Adrenal gland (tissue), 19 donors: ENCODE results near the gene GJC3. TPM values are rescaled to one million over a fixed set of nuclear protein-coding genes. Genes with fewer than 3 reads are reported as not detected.

ENCODE experiments used
- DNase-seq, 7 donors: peaks; one replicate each; pipeline ENCODE4 v3.0.0-alpha.2; 2019 to 2020
- H3K27ac ChIP-seq, 5 donors: fragments of 200-600 bp; sonication (generic) in 4 of 5; 1 replicate in 3 of 5; 2 replicates in 2 of 5; pipeline versions ENCODE4 v1.5.1 to v1.8.0; 2016 to 2020; ENCODE audit warnings: mild to moderate bottlenecking in 1 of 5
- H3K27me3 ChIP-seq: fragments of 200-600 bp; 2 replicates; pipeline ENCODE4 v1.8.0; 2021
- H3K36me3 ChIP-seq, 2 donors: fragments of 200-600 bp; replicated peaks in 1 of 2; 1 replicate in 1 of 2; 2 replicates in 1 of 2; pipeline versions ENCODE4 v1.5.1 to v1.8.0; 2018 to 2022
- H3K4me1 ChIP-seq, 2 donors: fragments of 200-600 bp; replicated peaks in 1 of 2; 1 replicate in 1 of 2; 2 replicates in 1 of 2; pipeline versions ENCODE4 v1.5.1 to v1.8.0; 2018 to 2021
- H3K4me3 ChIP-seq, 4 donors: fragments of 200-600 bp; sonication (generic) in 3 of 4; one replicate each; pipeline ENCODE4 v1.5.1; 2016 to 2018
- H3K9me3 ChIP-seq, 3 donors: fragments of 200-600 bp; sonication (generic) in 1 of 3; replicated peaks in 1 of 3; 1 replicate in 2 of 3; 2 replicates in 1 of 3; pipeline versions ENCODE4 v1.5.1 to v1.8.0; 2016 to 2021
- POLR2A ChIP-seq, 2 donors: fragments of 450-650 bp; IDR thresholded peaks; one replicate each; pipeline ENCODE4 v1.6.1; 2017; ENCODE audit warnings: antibody characterized with exemption in 2 of 2, mild to moderate bottlenecking in 2 of 2, moderate library complexity in 1 of 2
- WGBS, 4 donors: extraction: QIAGEN DNeasy Blood & Tissue Kit in 2 of 4; methylation state at CpG; one replicate each; pipeline versions ENCODE4 v1.1.5 to v1.1.7; 2013 to 2017; 5-methylcytosine and 5-hydroxymethylcytosine counted together
- intact Hi-C, 2 donors: fragments of 100-400 bp; cut with DNase I; formaldehyde crosslinking; loops; one replicate each; pipeline versions ENCODE4 v1.14.1 to v1.15.0; 2022 to 2023
- long read RNA-seq, 10 donors: library from polyadenylated mRNA in 3 of 10; unstranded in 2 of 10; stranded (forward) in 1 of 10; transcript quantifications; one replicate each; pipeline ENCODE4 v2.0.0 and lab custom pipeline, GENCODE V29; 2021 to 2026
- polyA plus RNA-seq, 3 donors: library from polyadenylated mRNA; stranded (reverse); fragments of 200-250 nt in 2 of 3; fragments of 350-450 nt in 1 of 3; fragmentation: Illumina TruSeq in 1 of 3; extraction: RNeasy Lipid Tissue Mini Kit (QIAGEN cat#74804) in 1 of 3; gene quantifications; one replicate each; pipeline ENCODE4 v1.2.3, GENCODE V29; 2013 to 2014
- total RNA-seq, 9 donors: library from RNA; depleted of rRNA in 4 of 9; stranded (reverse); fragments of >200 nt in 4 of 9; fragments of 120-200 nt in 1 of 9; fragmentation: NEBNext Ultra II Directional in 1 of 9; extraction: Animal tissue kit (Norgen Biotek cat#: 25700) in 1 of 9; gene quantifications; one replicate each; pipeline versions ENCODE4 v1.1.0 to v1.2.4, GENCODE V29; 2013 to 2023
- TF ChIP-seq, protein P1 (sequence below), 6 experiments: fragments of 450-650 bp in 4 of 6; fragments of 200-600 bp in 2 of 6; sonication (generic) in 1 of 6; IDR thresholded peaks; 1 replicate in 5 of 6; 2 replicates in 1 of 6; pipeline versions ENCODE4 v1.5.1 to v1.8.0; 2016 to 2021; ENCODE audit warnings: antibody characterized with exemption in 6 of 6, mild to moderate bottlenecking in 2 of 6, moderate library complexity in 1 of 6
- donor health status: healthy with polysubstance abuse.
- donor health status: Bipolar disorder and iron deficiency.
- donor health status: DM: yes; HTN: yes; CAD: no.
- donor health status: DM: no; HTN: no; CAD: no.
- donor health status: DM: no; HTN: no; CAD: no.
- donor health status: DM: yes; HTN: yes; CAD: no.

Gene GJC3, protein sequence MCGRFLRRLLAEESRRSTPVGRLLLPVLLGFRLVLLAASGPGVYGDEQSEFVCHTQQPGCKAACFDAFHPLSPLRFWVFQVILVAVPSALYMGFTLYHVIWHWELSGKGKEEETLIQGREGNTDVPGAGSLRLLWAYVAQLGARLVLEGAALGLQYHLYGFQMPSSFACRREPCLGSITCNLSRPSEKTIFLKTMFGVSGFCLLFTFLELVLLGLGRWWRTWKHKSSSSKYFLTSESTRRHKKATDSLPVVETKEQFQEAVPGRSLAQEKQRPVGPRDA
- total RNA-seq (under 1 TPM in 1 of 9 donors, not detected in 8; 0.11 TPM), polyA plus RNA-seq (under 1 TPM; 0.27 to 0.40 (median 0.34) TPM)
- long read RNA-seq, donor 1, partial matches to known transcripts, result 0 of 1 reads
- long read RNA-seq, donor 1, other reads (novel, unspliced or antisense), result 0 of 1 reads
- long read RNA-seq, donor 2, result 0 reads
- long read RNA-seq, donor 3, result 0 reads
- long read RNA-seq, donor 4, result 0 reads
- long read RNA-seq, donor 5, partial matches to known transcripts, result 0 of 1 reads
- long read RNA-seq, donor 5, other reads (novel, unspliced or antisense), result 0 of 1 reads
- long read RNA-seq, donor 6, result 0 reads
- long read RNA-seq, donor 7, result 0 reads
- long read RNA-seq, donor 8, result 0 reads
- long read RNA-seq, donor 9, result 0 reads
- long read RNA-seq, donor 10, partial matches to known transcripts, result 0 of 1 reads
- long read RNA-seq, donor 10, other reads (novel, unspliced or antisense), result 0 of 1 reads

DNA sequence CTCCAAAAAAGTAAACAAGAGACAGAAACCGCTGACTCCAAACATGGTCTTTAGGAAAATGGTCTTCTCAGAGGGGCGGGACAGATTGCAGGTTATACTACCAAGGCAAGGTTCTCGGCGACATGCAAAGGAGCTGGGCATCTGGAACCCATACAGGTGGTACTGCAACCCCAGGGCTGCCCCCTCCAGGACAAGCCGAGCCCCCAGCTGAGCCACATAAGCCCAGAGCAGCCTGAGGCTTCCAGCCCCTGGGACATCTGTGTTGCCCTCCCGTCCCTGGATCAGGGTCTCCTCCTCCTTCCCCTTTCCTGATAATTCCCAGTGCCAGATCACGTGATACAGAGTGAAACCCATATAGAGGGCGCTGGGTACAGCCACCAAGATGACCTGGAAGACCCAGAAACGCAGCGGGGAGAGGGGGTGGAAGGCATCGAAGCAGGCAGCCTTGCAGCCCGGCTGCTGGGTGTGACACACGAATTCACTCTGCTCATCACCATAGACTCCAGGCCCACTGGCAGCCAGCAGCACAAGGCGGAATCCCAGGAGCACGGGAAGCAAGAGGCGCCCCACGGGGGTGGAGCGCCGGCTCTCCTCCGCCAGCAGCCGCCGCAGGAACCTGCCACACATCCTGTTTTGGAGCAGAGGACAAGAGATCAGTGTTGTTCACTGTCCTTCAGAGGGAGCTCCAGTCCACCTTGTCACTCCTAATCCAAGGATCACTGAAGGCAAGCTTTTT is at the start of gene GJC3:
Gene GJC3 (minus strand): TSS at position 627 of the 736 bp plus-strand sequence. CDS start 0 bp downstream, at position 627.
- DNase-seq, result peak; percentile 28 to 76 (median 40)
- Histone ChIP-seq H3K4me3 (peak within 1 kb of the TSS in 1 of 4 donors; percentile 46), H3K9me3 (no peaks in the 10 kb centered on the region), H3K36me3 (no peaks in the 10 kb centered on the region), H3K4me1 (peaks cover 0 to 6% of the 10 kb centered on the region in 2 donors), H3K27ac (peak within 1 kb of the TSS in 1 of 5 donors; percentile 32), H3K27me3 (peaks cover 3% of the 10 kb centered on the region)
- TF ChIP-seq POLR2A (IDR thresholded peaks at IDR 0.05), result no peak
- TF ChIP-seq, protein P1, sequence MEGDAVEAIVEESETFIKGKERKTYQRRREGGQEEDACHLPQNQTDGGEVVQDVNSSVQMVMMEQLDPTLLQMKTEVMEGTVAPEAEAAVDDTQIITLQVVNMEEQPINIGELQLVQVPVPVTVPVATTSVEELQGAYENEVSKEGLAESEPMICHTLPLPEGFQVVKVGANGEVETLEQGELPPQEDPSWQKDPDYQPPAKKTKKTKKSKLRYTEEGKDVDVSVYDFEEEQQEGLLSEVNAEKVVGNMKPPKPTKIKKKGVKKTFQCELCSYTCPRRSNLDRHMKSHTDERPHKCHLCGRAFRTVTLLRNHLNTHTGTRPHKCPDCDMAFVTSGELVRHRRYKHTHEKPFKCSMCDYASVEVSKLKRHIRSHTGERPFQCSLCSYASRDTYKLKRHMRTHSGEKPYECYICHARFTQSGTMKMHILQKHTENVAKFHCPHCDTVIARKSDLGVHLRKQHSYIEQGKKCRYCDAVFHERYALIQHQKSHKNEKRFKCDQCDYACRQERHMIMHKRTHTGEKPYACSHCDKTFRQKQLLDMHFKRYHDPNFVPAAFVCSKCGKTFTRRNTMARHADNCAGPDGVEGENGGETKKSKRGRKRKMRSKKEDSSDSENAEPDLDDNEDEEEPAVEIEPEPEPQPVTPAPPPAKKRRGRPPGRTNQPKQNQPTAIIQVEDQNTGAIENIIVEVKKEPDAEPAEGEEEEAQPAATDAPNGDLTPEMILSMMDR (IDR thresholded peaks at IDR 0.05), result peak in 4 of 6 experiments; percentile 20 to 32 (median 24)
- WGBS, 4 donors, result 19 to 24% (median 22%) methylated on average over 9 to 22 of the region's 22 CpGs
- intact Hi-C loops, result no loop called here

DNA sequence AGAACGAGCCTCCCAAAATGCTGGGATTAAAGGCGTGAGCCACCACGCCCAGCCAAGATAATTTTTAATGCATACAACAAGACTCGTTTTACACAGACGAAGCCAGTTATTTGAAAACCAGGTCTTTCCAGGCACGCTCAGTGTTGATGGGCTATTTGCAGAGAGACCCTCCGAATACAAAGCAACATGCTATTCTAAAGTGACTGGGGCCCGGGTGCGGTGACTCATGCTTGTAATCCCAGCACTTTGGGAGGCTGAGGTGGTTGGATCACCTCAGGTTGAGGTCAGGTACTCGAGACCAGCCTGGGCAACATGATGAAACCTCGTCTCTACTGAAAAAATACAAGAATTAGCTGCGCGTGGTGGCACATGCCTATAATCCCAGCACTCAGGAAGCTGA is 47.2 kb upstream of the GJC3 start:
- H3K36me3 ChIP-seq, result no peaks in the 10 kb centered on the region
- intact Hi-C loops, result no loop called here
- no peaks in the 10 kb centered on the region for H3K4me1 ChIP-seq
- no peak for DNase-seq
- no peak for TF ChIP-seq POLR2A (IDR thresholded peaks at IDR 0.05)
- TF ChIP-seq, protein P1 (IDR thresholded peaks at IDR 0.05), result no peak
- H3K4me3 ChIP-seq, result no peak overlapping the region
- H3K27me3 ChIP-seq, result no peaks in the 10 kb centered on the region
- 77 to 87% (median 81%) methylated on average over 13 of the region's 13 CpGs for WGBS, 4 donors
- H3K27ac ChIP-seq, result no peak overlapping the region
- no peaks in the 10 kb centered on the region for H3K9me3 ChIP-seq

DNA sequence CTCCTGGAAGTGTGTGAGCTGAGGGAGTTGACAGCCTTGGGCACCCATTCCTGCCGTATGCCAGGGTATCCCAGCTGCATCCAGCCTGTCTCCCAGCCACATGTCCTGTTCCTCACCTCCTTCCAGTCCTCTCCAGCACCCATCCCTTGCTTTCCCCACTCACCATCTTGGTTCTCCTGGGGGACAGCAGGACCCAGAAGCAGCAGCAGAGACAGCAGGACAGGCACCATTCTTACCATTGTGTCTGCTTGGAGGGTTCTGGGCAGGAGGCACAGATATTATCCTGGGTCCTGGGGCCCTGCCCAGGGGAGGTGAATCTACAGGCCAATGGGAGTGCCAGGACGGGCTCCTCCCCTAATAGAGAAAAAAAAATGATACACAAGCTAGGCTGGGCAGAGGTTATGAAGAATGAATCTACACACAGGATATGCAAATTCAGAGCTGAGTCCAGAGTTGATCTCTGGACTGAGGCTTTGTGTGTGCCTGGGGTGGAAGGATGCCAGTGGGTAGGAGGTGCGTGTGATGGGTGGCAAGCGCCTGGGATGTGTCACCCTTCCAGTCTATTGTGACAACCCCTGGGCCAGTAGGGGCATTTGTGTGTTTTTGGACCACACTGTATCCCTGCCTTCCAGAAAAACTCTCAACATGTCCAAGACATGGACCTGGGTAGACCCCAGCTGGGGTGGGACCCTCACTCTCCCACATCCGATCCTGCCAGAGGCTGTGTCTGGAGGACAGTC is 46.5 kb upstream of the GJC3 start, which contains the start of gene AZGP1:
Gene AZGP1 (minus strand): TSS at position 250 of the 740 bp plus-strand sequence. CDS start 11 bp downstream, at position 239.
- no peaks in the 10 kb centered on the region for H3K27me3 ChIP-seq
- 70 to 73% (median 73%) methylated on average over 5 of the region's 5 CpGs for WGBS, 4 donors
- DNase-seq, result no peak
- no peaks in the 10 kb centered on the region for H3K36me3 ChIP-seq
- no peaks in the 10 kb centered on the region for H3K4me1 ChIP-seq
- no peak within 1 kb of the TSS for H3K27ac ChIP-seq
- no peak for TF ChIP-seq POLR2A (IDR thresholded peaks at IDR 0.05)
- TF ChIP-seq, protein P1 (IDR thresholded peaks at IDR 0.05), result no peak
- no peaks in the 10 kb centered on the region for H3K9me3 ChIP-seq
- no peak within 1 kb of the TSS for H3K4me3 ChIP-seq
- intact Hi-C loops, result no loop called here
